Measurements from ENCODE around the gene SRCAP.
"Not testable (repeated sequence)": the region's sequence is repeated elsewhere in the genome, so short reads cannot be mapped to it uniquely, and the experiment has no call there.

The SRCAP gene

DNA sequence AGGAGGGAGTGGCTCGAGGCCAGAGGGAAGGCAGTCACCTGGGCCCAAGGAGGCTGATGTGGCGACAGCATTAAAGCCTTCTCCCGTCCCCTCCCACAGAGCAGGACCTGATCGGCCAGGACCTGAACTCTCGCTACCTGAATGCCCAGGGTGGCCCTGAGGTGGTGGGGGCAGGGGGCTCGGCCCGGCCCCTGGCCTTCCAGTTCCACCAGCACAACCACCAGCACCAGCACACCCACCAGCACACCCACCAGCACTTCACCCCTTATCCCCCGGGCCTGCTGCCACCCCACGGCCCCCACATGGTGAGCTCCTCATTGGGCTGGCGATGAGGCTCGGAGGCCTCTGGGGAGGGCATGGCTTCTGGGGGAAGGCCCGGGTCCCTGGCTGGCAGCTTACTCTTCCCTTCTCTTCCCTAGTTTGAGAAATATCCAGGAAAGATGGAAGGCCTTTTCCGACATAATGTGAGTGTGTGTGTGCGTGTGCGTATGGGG is 34.3 kb upstream of the SRCAP start:
- DNase-seq (ENCODE audit: low read depth): no peak

DNA sequence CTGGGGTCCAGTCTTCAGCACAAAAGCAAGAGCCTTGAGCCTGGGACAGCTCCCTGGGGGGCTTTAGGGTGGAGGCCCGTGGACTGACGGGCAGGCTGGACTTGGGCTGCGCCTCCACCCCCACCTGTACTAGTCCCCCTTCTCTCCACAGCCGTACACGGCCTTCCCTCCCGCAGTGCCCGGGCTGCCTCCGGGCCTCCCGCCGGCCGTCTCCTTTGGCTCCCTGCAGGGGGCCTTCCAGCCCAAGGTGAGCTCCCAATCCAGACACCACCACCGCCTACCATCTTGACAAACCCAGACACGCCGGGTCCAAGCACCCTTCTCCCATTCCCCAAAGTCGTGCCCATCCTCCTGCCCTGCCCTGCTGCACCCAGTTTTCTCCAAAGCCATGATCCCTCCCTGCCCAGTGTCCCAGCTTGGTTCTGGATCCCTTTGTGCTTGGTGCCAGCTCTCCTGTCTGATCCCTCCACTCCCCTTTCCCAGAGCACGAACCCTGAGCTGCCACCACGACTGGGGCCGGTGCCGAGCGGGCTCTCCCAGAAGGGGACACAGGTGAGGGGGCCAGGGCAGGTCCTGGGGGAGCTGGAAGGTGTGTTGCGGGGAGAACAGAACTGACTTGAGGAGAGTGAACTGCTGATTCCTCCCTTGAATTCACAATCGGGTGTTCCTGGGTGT is 33.7 kb upstream of the SRCAP start:
- DNase-seq (ENCODE audit: low read depth): no peak

DNA sequence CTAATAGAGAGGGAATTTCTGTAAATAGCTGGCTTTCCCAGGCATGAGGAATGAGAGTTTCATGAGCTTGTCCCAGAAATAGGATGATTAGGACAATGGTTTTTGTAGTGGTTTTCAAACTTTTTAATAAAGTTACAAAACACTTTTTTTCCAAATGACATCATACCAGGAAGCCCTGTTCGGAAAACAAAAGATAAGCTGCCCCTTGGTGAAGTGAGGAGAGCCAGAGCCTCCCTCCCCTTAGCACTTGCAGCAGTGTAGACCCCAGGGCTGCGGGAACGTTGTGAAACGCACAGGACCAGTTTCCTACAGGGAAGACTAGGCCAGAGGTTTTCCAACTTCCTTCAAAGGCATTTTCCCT is 33.2 kb upstream of the SRCAP start:
- DNase-seq (ENCODE audit: low read depth): no peak

DNA sequence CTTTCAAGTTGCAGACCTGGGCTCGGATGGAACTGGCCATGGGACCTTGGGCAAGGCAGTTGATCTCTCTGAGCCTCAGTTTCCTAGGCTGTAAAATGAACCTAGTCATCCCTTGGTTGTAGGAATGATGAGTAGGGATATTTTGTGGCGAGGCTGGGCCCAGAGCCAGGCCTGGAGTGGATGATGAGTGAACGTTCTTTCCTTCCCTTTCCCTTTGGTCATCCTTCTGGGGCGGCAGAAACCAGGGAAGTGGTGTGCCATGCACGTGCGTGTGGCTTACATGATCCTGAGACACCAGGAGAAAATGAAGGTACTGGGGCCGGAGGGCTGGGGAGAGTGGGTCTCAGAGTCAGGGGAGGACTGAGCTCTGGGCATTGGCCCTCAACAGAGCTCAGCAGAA is 32.3 kb upstream of the SRCAP start:
- no peak for DNase-seq (ENCODE audit: low read depth)

DNA sequence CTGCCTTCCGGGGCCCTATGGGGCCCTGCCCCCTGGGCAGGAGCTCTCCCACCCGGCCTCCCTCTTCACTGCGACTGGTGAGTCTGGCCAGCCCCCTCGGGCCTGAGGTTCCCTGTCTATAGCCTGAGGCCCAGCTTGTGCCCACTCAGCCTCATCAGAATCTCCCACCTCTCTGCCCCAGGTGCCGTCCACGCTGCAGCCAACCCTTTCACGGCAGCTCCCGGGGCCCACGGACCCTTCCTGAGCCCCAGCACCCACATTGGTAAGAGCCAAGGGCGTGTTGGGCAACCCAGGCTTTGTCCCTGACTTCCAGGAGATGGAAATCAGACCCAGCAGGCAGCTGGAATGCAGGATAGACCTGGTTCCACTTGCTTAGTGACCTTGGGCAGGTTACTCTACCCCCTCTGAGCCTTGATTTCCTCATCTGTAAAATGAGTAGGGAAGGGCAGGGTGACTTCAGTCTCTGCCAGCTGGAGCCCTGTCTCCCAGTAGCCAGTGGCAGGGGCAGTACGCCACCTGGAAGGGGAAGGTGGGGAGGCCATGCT is 31.5 kb upstream of the SRCAP start:
- DNase-seq (ENCODE audit: low read depth): no peak

DNA sequence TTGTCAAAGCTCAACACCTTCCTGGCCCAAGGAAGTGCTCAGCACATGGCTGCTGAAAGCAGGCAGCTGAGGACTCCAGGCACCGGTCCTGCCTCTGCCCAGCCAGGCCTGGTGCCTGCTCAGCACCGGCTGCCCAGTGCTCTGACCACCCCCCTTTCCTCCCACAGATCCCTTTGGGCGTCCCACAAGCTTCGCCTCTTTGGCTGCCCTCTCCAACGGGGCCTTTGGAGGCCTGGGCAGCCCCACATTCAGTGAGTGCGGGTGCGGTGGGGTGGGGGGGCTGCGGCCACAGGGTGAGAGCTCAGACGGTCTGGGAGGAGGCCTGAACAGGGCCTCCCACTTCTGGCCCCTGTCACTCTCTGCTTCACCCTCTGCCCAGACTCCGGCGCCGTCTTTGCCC is 30.6 kb upstream of the SRCAP start:
- DNase-seq (ENCODE audit: low read depth): no peak

DNA sequence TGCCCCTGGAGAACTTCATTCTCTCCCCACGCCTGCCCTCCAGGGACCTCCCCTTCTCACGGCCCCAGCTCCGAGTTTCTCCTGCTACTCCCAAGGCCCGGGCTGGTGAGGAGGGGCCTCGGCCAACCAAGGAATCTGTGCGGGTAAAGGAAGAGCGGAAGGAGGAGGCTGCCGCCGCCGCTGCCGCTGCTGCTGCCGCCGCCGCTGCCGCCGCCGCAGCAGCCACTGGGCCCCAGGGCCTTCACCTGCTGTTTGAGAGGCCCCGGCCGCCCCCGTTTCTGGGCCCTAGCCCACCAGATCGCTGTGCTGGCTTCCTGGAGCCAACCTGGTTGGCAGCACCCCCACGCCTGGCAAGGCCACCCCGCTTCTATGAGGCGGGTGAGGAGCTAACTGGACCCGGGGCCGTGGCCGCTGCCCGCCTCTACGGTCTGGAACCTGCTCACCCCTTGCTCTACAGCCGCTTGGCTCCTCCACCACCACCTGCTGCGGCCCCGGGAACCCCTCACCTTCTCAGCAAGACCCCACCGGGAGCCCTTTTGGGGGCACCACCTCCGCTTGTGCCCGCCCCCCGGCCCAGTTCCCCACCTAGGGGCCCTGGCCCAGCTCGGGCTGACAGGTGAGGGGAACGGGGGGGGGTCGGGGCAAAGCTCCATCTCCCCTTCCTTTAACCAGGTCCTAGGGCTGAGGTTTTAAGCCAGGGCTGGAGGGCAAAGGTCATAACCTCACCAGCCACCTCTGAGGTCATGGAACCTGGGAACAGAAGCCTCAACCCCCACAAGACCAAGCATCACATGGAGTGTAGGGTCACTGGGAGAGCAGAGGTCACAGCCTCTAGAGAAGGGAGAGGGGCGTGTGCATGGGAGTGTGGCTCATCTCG is 29.7 kb upstream of the SRCAP start:
- DNase-seq (ENCODE audit: low read depth): no peak

DNA sequence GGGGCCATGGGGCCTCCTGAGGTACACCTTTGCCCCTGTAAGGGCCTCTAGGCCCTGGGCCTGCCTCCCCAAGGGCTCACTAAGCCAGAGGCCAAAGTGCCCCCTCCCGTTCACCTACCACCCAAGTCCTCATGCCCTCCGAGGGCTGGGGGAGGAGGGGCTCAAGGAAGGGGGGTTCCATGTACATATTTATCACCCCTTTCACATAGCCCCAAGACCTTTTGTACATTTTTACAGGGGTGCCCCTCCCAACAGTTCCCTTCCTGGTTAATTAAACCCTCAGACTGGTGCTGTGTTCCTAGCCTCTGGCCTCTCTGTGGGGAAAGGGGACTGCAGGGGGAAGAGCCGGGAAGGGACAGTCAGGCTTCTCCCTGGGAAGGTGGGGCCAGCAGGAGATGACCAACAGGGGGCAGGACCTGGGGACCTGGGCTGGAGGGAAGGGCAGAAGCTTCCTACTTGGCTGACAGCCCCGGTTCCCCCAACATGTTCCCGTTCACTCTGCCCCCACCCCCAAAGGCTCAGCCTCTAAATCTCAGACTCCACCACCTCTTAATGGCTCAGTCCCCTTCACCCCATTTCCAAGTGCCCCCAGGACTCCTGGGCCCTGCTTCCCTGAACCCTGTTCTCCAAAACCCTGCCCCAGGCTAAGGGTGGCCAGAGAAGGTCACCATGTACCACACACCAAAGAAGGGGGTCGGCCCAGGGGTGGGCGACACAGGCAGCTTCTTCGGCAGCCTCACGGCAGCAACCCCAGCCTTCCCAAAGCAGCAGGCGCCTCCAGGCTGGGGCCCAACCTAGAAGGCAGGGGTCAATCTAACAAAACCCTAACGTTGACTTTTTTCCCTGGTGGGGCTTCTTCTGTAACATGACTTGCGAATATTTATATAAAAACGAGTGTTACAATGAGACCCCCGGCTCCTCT is 28.8 kb upstream of the SRCAP start:
- no peak for DNase-seq (ENCODE audit: low read depth)

DNA sequence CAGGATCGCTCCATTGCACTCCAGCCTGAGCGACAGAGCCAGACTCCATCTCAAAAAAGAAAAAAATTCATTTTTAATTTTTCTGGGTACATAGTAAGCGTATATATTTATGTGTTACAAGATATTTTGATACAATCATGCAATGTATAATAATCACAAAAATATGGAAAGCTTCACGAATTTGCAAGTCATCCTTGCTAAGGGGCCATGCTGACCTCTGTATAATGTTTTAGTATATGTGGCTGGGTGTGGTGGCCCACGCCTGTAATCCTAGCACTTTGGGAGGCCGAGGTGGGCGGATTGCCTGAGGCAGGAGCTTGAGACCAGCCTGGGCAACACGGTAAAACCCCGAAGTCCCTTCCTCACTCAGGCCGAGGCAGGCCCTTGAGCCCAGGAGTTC is 23.8 kb upstream of the SRCAP start:
- no peak for DNase-seq (ENCODE audit: low read depth)

DNA sequence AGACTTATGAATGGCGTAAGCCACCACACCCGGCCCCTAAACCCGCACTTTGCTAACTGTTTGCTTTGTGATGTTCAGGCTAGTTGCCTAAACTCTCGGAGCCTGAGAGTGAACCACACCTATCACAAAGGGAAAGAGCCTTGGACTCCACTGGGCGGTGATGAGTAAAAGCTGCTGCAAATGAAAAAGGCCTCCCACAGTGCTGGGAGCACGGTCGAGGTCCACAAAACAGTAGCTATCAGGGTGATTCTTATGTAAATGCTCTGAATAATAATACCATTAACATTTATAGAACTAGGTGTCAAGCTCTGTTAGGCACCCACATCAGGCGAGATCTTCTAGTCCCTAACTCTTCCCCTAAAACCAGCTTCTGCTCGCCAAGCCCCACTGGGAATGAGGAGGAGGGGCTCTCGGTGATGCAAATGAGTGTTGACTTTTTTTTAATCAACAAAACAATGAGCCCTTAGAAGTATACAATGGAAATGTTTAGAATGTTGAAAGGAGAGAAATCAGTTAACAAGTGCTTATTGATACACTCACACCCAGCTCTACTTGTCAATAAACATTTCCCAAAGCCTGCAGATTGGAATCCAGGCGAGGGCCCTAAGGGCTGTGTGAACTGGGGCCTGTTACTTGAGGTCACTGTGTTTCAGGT is 20.9 kb upstream of the SRCAP start:
- DNase-seq (ENCODE audit: low read depth): no peak

DNA sequence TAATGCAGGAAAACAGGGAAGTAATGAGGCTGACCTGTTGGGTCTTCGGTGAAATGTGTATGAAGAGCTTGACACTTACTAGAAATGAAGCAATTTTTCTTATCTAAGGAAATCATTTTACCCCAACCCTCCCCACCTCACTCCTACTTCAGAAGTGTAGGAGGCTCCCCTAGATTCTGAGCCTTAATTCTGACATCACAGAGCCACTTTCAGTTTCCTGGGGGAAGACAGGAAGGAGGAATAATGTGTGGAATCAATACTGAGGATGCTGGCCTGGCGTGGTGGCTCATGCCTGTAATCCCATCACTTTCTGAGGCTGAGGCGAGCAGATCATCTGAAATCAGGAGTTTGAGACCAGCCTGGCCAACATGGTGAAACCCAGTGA is 20.4 kb upstream of the SRCAP start:
- DNase-seq (ENCODE audit: low read depth): no peak

DNA sequence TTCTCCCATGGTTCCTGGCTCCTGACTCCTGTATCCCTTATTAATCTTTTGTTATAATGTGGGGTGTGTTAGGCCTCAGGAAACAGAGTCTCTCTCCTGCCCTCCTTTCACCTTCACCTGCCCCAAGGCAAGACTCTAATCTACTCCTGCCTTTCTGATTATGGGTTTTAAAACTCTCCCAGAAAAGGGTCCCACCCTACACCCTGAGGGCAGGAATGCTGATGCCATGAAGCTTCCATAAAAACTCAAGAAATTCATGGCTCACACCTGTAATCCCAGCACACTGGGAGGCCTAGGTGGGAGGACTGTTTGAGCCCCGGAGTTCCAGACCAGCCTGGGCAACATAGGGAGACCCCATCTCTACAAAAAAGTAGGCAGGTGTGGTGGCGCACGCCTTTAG is 18.6 kb upstream of the SRCAP start:
- no peak for DNase-seq (ENCODE audit: low read depth)

DNA sequence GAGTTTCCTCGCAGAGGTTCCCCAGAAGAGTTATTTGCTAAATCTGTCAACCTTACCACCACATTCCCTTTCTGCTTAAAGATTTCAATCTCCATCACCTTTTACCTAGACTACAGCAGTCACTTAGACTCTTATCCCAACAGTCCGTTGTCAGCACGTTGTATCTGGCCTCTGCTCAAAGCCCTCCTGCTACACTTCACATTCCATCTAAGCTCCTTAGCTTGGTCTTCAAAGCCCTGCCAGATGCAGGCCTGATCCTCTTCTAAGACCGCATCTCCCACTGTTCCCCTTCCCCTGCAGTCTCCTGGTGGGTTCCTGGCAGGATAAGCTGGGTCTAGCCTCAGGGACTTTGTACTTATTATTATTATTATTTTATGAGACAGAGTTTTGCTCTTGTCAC is 10.3 kb upstream of the SRCAP start:
- no peak for DNase-seq (ENCODE audit: low read depth)

DNA sequence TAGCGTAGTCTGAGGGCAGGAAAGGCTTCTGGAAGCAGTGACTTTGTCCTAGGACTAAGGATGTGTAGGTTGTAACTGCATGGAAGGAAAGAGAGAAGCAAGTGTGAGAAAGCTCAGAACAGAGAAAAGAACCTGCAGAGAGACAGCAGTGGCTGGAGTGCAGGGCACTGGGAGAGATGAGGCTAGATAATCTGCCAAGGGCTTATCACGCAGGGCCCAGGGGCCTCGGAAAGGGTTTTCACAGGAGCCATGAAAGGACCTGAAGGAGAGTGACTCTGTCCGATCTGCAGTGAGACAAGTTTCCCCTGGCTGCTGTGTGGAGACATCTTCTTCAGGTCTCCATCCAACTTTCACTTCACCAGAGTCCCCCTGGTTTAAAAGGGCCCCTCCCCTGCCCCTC is 7.1 kb upstream of the SRCAP start:
- no peak for DNase-seq (ENCODE audit: low read depth)

DNA sequence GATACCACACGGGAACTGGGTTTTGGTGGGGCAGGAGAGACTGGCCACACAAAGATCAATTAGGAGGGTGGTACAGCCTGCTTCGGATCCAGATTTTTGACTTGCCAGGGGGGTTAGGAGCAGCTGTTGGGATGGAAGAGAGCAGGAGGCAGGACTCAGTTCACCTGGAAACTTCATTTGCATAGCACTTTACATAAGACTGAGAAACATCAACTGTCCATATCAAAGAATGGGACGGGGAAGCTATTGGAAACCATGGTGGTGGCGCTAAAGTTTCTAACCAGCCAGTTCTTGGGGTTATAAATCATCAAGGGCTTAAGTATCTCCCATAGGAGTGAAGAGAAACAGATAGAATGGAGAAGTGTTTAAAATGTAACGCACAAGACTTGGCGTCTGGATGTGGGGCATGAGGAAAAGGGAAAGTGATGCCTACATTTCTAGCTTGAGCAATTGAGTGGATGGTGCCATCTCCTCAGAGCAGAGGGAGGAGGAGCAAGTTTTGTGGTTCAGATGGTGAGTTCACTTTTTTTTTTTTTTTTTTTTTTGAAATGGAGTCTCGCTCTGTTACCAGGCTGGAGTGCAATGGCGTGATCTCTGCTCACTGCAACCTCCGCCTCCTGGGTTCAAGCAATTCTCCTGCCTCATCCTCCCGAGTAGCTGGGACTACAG is 6.4 kb upstream of the SRCAP start:
- no peak for DNase-seq (ENCODE audit: low read depth)

DNA sequence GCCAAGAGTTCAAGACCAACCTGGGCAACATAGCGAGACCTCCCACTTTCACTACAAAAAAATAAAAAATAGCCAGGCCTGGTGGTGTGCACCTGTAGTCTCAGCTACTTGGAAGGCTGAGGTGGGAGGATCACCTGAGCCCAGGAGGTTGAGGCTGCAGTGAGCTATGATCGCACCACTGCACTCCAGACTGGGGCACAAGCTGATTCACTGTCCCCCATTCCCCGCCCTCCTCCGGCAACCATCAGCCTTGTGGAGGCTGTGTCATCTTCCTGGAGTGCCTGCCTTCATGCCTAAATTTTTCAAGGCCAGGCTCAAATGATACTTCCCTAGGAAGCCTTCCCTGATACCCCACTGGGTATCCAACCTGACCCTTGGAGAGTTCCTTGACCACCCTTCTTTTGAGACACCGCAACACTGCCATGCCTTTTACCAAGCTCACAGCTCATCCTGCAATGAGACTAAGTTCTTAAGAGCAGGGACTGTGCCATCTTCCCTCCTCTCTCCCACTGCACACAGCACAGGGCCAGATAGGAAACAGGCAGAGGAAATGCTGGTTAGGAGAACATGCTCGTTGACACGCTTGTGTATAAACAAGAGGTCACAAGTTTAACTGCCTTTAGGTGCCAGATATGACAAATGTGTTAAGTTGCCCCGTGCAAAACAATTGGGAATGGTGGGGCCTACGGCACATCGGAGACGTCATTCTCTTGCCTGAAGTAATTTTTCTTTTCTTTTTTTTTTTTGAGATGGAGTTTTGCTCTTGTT is 3.9 kb upstream of the SRCAP start:
- no peak for DNase-seq (ENCODE audit: low read depth)

DNA sequence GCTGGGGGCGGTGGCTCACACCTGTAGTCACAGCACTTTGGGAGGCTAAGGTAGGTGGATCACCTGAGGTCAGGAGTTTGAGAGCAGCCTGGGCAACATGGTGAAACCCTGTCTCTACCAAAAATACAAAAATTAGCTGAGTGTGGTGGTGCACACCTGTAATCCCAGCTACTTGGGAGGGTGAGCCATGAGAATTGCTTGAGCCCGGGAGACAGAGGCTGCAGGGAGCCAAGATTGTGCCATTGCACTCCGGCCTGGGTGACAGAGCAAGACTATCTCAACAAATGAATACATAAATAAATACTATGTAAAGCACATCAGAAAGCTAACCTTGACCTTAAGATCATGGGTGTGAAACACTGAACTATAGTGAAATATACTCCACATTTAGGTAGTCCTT is 2.3 kb upstream of the SRCAP start:
- not testable (repeated sequence) for DNase-seq (ENCODE audit: low read depth)

DNA sequence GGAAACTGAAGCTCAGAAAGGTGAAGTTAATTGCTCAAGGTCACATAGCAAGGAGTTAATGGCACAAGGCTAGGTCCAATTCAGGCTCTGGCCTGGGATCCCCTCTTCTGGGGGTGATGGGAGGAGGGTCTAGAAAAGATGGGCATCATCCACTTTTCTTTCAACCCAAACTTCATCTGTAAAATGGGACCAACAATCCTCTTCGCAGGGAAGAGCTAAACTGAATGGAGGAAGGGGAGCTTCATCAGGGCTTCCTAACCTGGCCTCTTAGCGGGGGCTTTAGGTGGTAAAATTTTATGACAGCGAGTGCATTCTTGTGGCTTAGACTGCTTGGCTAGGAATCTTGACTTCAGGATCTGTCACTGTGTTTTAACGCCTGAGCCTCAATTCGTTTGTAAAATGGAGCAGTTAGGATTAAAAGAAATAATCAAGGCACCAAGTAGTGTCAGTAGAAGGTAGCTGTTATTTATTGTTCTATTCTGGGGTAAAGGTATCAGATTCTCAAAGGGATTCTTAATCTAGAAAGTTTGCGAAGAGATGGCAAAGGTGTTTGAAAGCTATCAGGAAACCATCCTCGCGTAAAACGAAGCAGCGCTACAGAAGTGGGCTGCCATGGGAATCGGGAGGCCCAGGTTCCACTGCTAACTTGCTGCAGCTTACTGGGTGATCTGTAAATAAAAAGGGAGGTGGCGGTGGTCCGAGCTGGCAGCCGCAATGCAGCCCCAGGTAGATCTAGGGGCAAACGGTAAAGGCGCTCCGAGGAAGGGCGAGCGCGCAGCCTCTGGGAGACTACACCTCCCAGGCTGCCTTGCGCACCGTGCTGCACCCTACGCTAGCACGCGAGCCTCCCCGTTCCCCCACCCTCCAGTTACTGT is 1.5 kb upstream of the SRCAP start:
- no peak for DNase-seq (ENCODE audit: low read depth)

DNA sequence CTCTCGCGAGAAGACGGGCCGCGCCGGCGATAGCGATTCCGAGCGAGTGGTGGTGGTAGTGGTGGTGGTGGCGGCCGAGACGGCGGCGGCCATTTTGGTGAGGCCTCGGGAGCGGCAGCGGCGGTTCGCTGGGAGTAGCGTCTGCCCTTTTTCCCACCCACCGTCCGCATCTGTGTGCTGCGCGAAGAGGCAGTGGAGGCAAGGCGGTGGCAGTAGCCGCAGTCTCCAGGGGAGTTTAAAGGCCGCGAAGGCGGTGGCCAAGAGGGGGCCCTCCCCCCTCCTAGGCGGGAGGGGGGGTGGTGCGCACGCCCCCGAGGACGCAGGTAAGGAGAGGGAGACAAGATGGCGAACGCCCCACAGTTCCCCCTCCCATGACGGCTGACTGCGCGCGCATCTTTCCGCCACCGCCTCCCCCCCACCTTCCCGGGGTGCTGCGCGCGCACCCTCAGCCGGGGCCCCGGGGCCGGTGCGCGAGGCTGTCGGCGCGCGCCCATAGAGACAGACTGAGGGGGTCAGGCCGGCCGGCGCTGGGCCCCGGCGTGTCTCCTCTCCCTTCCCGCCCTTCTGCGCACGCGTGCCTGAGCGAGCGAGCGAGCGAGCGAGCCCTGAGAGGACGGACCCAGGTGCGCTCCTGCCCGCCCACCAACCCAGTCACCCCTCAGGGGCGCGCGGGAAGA is 694 bp upstream of the SRCAP start:
- peak; percentile 99 for DNase-seq (ENCODE audit: low read depth)

Measured in activated T-cell treated with anti-CD3 and anti-CD28 coated beads for 1 hour (primary cell).